ENCODE measurements around the gene C4B. TPM values are rescaled to one million over a fixed set of nuclear protein-coding genes. Genes with fewer than 3 reads are reported as not detected.

The C4B gene
- total RNA-seq, 1 donor from 2014 or later, result 1.4 TPM

- peak; percentile 16 to 78 for DNase-seq (ENCODE audit: low read depth in 2 of 2)
Measured at GRCh38 chr6:32081168-32081990, 66.8 kb downstream of the C4B start.

GRCh38 chr6:32082478-32082877 is 67.9 kb downstream of the C4B start:
- no peak for DNase-seq (ENCODE audit: low read depth in 2 of 2)

- peak in 1 of 2 donors; percentile 46 for DNase-seq (ENCODE audit: low read depth in 2 of 2)
Measured at GRCh38 chr6:32082935-32083334, 68.3 kb downstream of the C4B start.

GRCh38 chr6:32083812-32084768 is 69.5 kb downstream of the C4B start:
- DNase-seq (ENCODE audit: low read depth in 2 of 2), result no peak

GRCh38 chr6:32084780-32085179 is 70.2 kb downstream of the C4B start:
- DNase-seq (ENCODE audit: low read depth in 2 of 2), result no peak

Other genes starting within 250 kb of the C4B start
- under 0.01 and 0.40 TPM in 2 replicates for gene VWA7, start 237.5 kb upstream of the C4B start, total RNA-seq
- 36.3 and 39.0 TPM in 2 replicates for gene VARS1, start 219.0 kb upstream of the C4B start, total RNA-seq
- 29.2 and 29.8 TPM in 2 replicates for gene LSM2, start 207.8 kb upstream of the C4B start, total RNA-seq
- 0.87 and 1.8 TPM in 2 replicates for gene HSPA1L, start 199.5 kb upstream of the C4B start, total RNA-seq
- gene HSPA1A, start 199.3 kb upstream of the C4B start, total RNA-seq, result 40.8 and 93.3 TPM in 2 replicates
- gene HSPA1B, start 187.1 kb upstream of the C4B start, total RNA-seq, result 23.8 and 30.2 TPM in 2 replicates
- gene NEU1, start 152.0 kb upstream of the C4B start, total RNA-seq, result 41.2 and 50.0 TPM in 2 replicates
- gene SLC44A4, start 135.8 kb upstream of the C4B start, total RNA-seq, result not detected in 2 replicates
- 25.7 and 28.0 TPM in 2 replicates for gene EHMT2, start 117.1 kb upstream of the C4B start, total RNA-seq
- 2.2 and 3.6 TPM in 2 replicates for gene ZBTB12, start 112.7 kb upstream of the C4B start, total RNA-seq
- gene C2, start 87.1 kb upstream of the C4B start, total RNA-seq, result under 0.01 TPM in 1 of 2 replicates, not detected in the other
- gene CFB, start 68.7 kb upstream of the C4B start, total RNA-seq, result 0.44 and 0.60 TPM in 2 replicates
- gene NELFE, start 55.8 kb upstream of the C4B start, total RNA-seq, result 54.3 and 55.8 TPM in 2 replicates
- gene SKIC2, start 55.6 kb upstream of the C4B start, total RNA-seq, result 22.7 and 30.2 TPM in 2 replicates
- gene DXO, start 42.7 kb upstream of the C4B start, total RNA-seq, result 5.9 and 10.1 TPM in 2 replicates
- gene C4A, start 32.7 kb upstream of the C4B start, total RNA-seq, result 0.44 and 1.8 TPM in 2 replicates
- gene CYP21A2, start 23.6 kb downstream of the C4B start, total RNA-seq, result not detected in 2 replicates
- 0.44 and 4.2 TPM in 2 replicates for gene TNXB, start 94.5 kb downstream of the C4B start, total RNA-seq
- 9.6 and 11.5 TPM in 2 replicates for gene ATF6B, start 113.5 kb downstream of the C4B start, total RNA-seq
- 4.0 and 5.0 TPM in 2 replicates for gene FKBPL, start 115.5 kb downstream of the C4B start, total RNA-seq
- gene PRRT1, start 137.1 kb downstream of the C4B start, total RNA-seq, result 0.20 TPM in 1 of 2 replicates, not detected in the other
- 26.8 and 53.4 TPM in 2 replicates for gene PPT2, start 139.3 kb downstream of the C4B start, total RNA-seq
- 0.65 and 1.2 TPM in 2 replicates for gene EGFL8, start 149.8 kb downstream of the C4B start, total RNA-seq
- gene AGPAT1, start 161.3 kb downstream of the C4B start, total RNA-seq, result 8.3 and 11.9 TPM in 2 replicates
- gene RNF5, start 163.6 kb downstream of the C4B start, total RNA-seq, result 38.6 and 57.1 TPM in 2 replicates
- 0.22 and 0.60 TPM in 2 replicates for gene AGER, start 169.5 kb downstream of the C4B start, total RNA-seq
- 26.8 and 33.1 TPM in 2 replicates for gene PBX2, start 175.4 kb downstream of the C4B start, total RNA-seq
- gene GPSM3, start 177.8 kb downstream of the C4B start, total RNA-seq, result 6.2 and 7.0 TPM in 2 replicates
- gene NOTCH4, start 209.3 kb downstream of the C4B start, total RNA-seq, result 9.1 and 14.8 TPM in 2 replicates